Liver (tissue), 3 donors: ENCODE results near the gene NOC2L.

Source experiments
- CTCF ChIP-seq: fragments of 150-350 bp; IDR thresholded peaks from 2 replicates; pipeline ENCODE4 v1.5.1; 2017; ENCODE audit warnings: improper control_type of control experiment, low read depth, low read length; ENCODE audit not compliant: missing input control
- EGR1 ChIP-seq, 2 donors: IDR thresholded peaks; 2 replicates each; pipeline ENCODE4 v1.6.1; 2016 to 2018; ENCODE audit warnings: antibody characterized with exemption in 2 of 2, low read depth in 2 of 2
- FOXA1 ChIP-seq: IDR thresholded peaks from 2 replicates; pipeline ENCODE4 v1.6.1; 2016; ENCODE audit warnings: antibody characterized with exemption
- GABPA ChIP-seq, 2 donors: IDR thresholded peaks in 1 of 2; conservative IDR thresholded peaks in 1 of 2; 2 replicates each; pipeline ENCODE4 v1.6.1; 2016; ENCODE audit warnings: antibody characterized with exemption in 2 of 2, mild to moderate bottlenecking in 1 of 2, moderate library complexity in 1 of 2
- JUND ChIP-seq, 2 donors: IDR thresholded peaks; 2 replicates each; pipeline ENCODE4 v1.6.1; 2016; ENCODE audit warnings: antibody characterized with exemption in 2 of 2
- MAX ChIP-seq: IDR thresholded peaks from 2 replicates; pipeline ENCODE4 v1.6.1; 2016; ENCODE audit warnings: antibody characterized with exemption
- RAD21 ChIP-seq, 2 donors: IDR thresholded peaks; 2 replicates each; pipeline ENCODE4 v1.6.1; 2016; ENCODE audit warnings: antibody characterized with exemption in 2 of 2, mild to moderate bottlenecking in 2 of 2
- REST ChIP-seq: IDR thresholded peaks from 2 replicates; pipeline ENCODE4 v1.6.1; 2016; ENCODE audit warnings: antibody characterized with exemption, mild to moderate bottlenecking
- SP1 ChIP-seq: IDR thresholded peaks from 2 replicates; pipeline ENCODE4 v1.6.1; 2018; ENCODE audit warnings: antibody characterized with exemption, mild to moderate bottlenecking
- TAF1 ChIP-seq: conservative IDR thresholded peaks from 2 replicates; pipeline ENCODE4 v1.6.1; 2016; ENCODE audit warnings: antibody characterized with exemption, mild to moderate bottlenecking
- YY1 ChIP-seq: IDR thresholded peaks from 2 replicates; pipeline ENCODE4 v1.6.1; 2016; ENCODE audit warnings: antibody characterized with exemption, mild to moderate bottlenecking
- ZBTB33 ChIP-seq: IDR thresholded peaks from 2 replicates; pipeline ENCODE4 v1.6.1; 2016; ENCODE audit warnings: antibody characterized with exemption
- donor health status: healthy.
- donor health status: healthy.

- TF ChIP-seq ZBTB33 (no peak), REST (no peak), CTCF (no peak), TAF1 (no peak), EGR1 (IDR thresholded peaks at IDR 0.05; ENCODE audit: low read depth in 2 of 2) (no peak), JUND (IDR thresholded peaks at IDR 0.05) (no peak), SP1 (no peak), GABPA (IDR thresholded peaks at IDR 0.05 in 1 of 2, conservative IDR thresholded peaks at IDR 0.05 in 1 of 2) (no peak), RAD21 (IDR thresholded peaks at IDR 0.05) (no peak), MAX (no peak), YY1 (no peak), FOXA1 (no peak)
These were observed 31.3 kb downstream of the NOC2L start for GRCh38 chr1:927748-928147.
